H9 (cell line): ENCODE measurements around the gene DUOXA1. TPM values are rescaled to one million over a fixed set of nuclear protein-coding genes. Genes with fewer than 3 reads are reported as not detected.

Source experiments
- DNase-seq: peaks from one replicate; pipeline ENCODE4 v3.0.0-alpha.2; 2017
- H2AFZ ChIP-seq: one replicate; pipeline ENCODE4 v1.6.1; 2013; ENCODE audit warnings: mild to moderate bottlenecking, low read length, control low read depth, moderate library complexity
- H2AK5ac ChIP-seq: 2 replicates; pipeline ENCODE4 v1.6.1; 2013; ENCODE audit warnings: low read length, control low read depth, mixed read lengths; ENCODE audit not compliant: insufficient read length
- H2BK120ac ChIP-seq: one replicate; pipeline ENCODE4 v1.6.1; 2013; ENCODE audit warnings: low read depth, mild to moderate bottlenecking, low read length, control low read depth, inconsistent platforms; ENCODE audit not compliant: poor library complexity, severe bottlenecking
- H2BK12ac ChIP-seq: 2 replicates; pipeline ENCODE4 v1.6.1; 2013; ENCODE audit warnings: low read length, control low read depth, mixed read lengths, low read depth; ENCODE audit not compliant: insufficient read length
- H2BK15ac ChIP-seq: 2 replicates; pipeline ENCODE4 v1.6.1; 2013; ENCODE audit warnings: low read depth, low read length, control low read depth
- H2BK20ac ChIP-seq: one replicate; pipeline ENCODE4 v1.6.1; 2013; ENCODE audit warnings: low read depth, mild to moderate bottlenecking, low read length, control low read depth, inconsistent platforms; ENCODE audit not compliant: poor library complexity, severe bottlenecking
- H2BK5ac ChIP-seq: 2 replicates; pipeline ENCODE4 v1.6.1; 2013; ENCODE audit warnings: low read length, control low read depth, mixed read lengths; ENCODE audit not compliant: insufficient read length
- H3K14ac ChIP-seq: 2 replicates; pipeline ENCODE4 v1.6.1; 2013; ENCODE audit warnings: low read length, control low read depth; ENCODE audit not compliant: insufficient read depth
- H3K18ac ChIP-seq: 2 replicates; pipeline ENCODE4 v1.6.1; 2013; ENCODE audit warnings: low read depth, mild to moderate bottlenecking, mixed read lengths, low read length, control low read depth; ENCODE audit not compliant: insufficient read length
- H3K23ac ChIP-seq: 2 replicates; pipeline ENCODE4 v1.6.1; 2013; ENCODE audit warnings: low read length, control low read depth, mixed read lengths, low read depth; ENCODE audit not compliant: insufficient read length
- H3K23me2 ChIP-seq: 2 replicates; pipeline ENCODE4 v1.6.1; 2013; ENCODE audit warnings: low read depth, mild to moderate bottlenecking, mixed read lengths, low read length, control low read depth; ENCODE audit not compliant: insufficient read length, poor library complexity, severe bottlenecking
- H3K27ac ChIP-seq: 2 replicates; pipeline ENCODE4 v1.5.1; 2013; ENCODE audit warnings: low read length, control low read depth, mixed read lengths, low read depth; ENCODE audit not compliant: insufficient read length
- H3K27me3 ChIP-seq: 2 replicates; pipeline ENCODE4 v1.6.1; 2013; ENCODE audit warnings: low read length, control low read depth, inconsistent platforms; ENCODE audit not compliant: insufficient read depth
- H3K4ac ChIP-seq: 2 replicates; pipeline ENCODE4 v1.6.1; 2013; ENCODE audit warnings: low read depth, mild to moderate bottlenecking, control low read depth, inconsistent platforms, low read length, moderate library complexity
- H3K4me1 ChIP-seq: 2 replicates; pipeline ENCODE4 v1.6.1; 2013; ENCODE audit warnings: low read length, control low read depth, inconsistent platforms; ENCODE audit not compliant: insufficient read depth
- H3K4me2 ChIP-seq: 2 replicates; pipeline ENCODE4 v1.6.1; 2013; ENCODE audit warnings: low read length, control low read depth, mixed read lengths; ENCODE audit not compliant: insufficient read length, insufficient read depth
- H3K56ac ChIP-seq: 2 replicates; pipeline ENCODE4 v1.6.1; 2013; ENCODE audit warnings: low read depth, mild to moderate bottlenecking, mixed read lengths, low read length, control low read depth; ENCODE audit not compliant: insufficient read length
- H3K79me1 ChIP-seq: 2 replicates; pipeline ENCODE4 v1.6.1; 2013; ENCODE audit warnings: low read depth, mild to moderate bottlenecking, moderate library complexity, low read length, control low read depth, inconsistent platforms; ENCODE audit not compliant: insufficient read depth, poor library complexity, severe bottlenecking
- H3K79me2 ChIP-seq: 2 replicates; pipeline ENCODE4 v1.6.1; 2013; ENCODE audit warnings: low read length, control low read depth, inconsistent platforms; ENCODE audit not compliant: insufficient read depth
- H3K9ac ChIP-seq: 2 replicates; pipeline ENCODE4 v1.6.1; 2013; ENCODE audit warnings: low read length, control low read depth, mixed read lengths; ENCODE audit not compliant: insufficient read length; ENCODE audit errors: extremely low read depth
- H3K9me3 ChIP-seq: one replicate; pipeline ENCODE4 v1.6.1; 2013; ENCODE audit warnings: low read depth, low read length, inconsistent platforms; ENCODE audit not compliant: control insufficient read depth
- H3T11ph ChIP-seq: one replicate; pipeline ENCODE4 v1.6.1; 2013; ENCODE audit warnings: mild to moderate bottlenecking, low read length, control low read depth, inconsistent platforms
- H4K20me1 ChIP-seq: one replicate; pipeline ENCODE4 v1.6.1; 2013; ENCODE audit not compliant: control insufficient read depth, insufficient read length, insufficient read depth
- H4K5ac ChIP-seq: 2 replicates; pipeline ENCODE4 v1.6.1; 2013; ENCODE audit warnings: low read depth, mild to moderate bottlenecking, mixed read lengths, low read length, control low read depth; ENCODE audit not compliant: insufficient read length
- H4K8ac ChIP-seq: replicated peaks from 2 replicates; pipeline ENCODE4 v1.6.1; 2013; ENCODE audit warnings: low read length, control low read depth, mixed read lengths, low read depth; ENCODE audit not compliant: insufficient read length
- H4K91ac ChIP-seq: 2 replicates; pipeline ENCODE4 v1.6.1; 2013; ENCODE audit warnings: low read depth, mild to moderate bottlenecking, moderate library complexity, mixed read lengths, low read length, control low read depth; ENCODE audit not compliant: insufficient read length
- H3K27ac Mint-ChIP-seq, 3 experiments: 2 replicates in 2 of 3; 3 replicates in 1 of 3; pipeline ENCODE4 v1.8.0; 2020 to 2021; ENCODE audit warnings: mixed read lengths in 3 of 3, mild to moderate bottlenecking in 1 of 3, moderate library complexity in 1 of 3
- H3K27me3 Mint-ChIP-seq: 2 replicates; pipeline ENCODE4 v1.8.0; 2021; ENCODE audit warnings: low read depth, mild to moderate bottlenecking, moderate library complexity, mixed read lengths
- H3K36me3 Mint-ChIP-seq, 3 experiments: 2 replicates in 2 of 3; 3 replicates in 1 of 3; pipeline ENCODE4 v1.8.0; 2020 to 2021; ENCODE audit warnings: low read depth in 3 of 3, mixed read lengths in 3 of 3; ENCODE audit not compliant: insufficient read depth in 1 of 3
- H3K4me1 Mint-ChIP-seq, 2 experiments: 2 replicates each; pipeline ENCODE4 v1.8.0; 2020; ENCODE audit warnings: mixed read lengths in 2 of 2
- H3K4me3 Mint-ChIP-seq, 2 experiments: 2 replicates in 1 of 2; 3 replicates in 1 of 2; pipeline ENCODE4 v1.8.0; 2020 to 2021; ENCODE audit warnings: mild to moderate bottlenecking in 2 of 2, mixed read lengths in 2 of 2, moderate library complexity in 1 of 2
- H3K9me3 Mint-ChIP-seq, 2 experiments: 2 replicates in 1 of 2; 3 replicates in 1 of 2; pipeline ENCODE4 v1.8.0; 2020; ENCODE audit warnings: mild to moderate bottlenecking in 2 of 2, mixed read lengths in 2 of 2, moderate library complexity in 1 of 2
- CTCF ChIP-seq: fragments of 200-600 bp; sonication (generic); conservative IDR thresholded peaks from 3 replicates; pipeline ENCODE4 v1.8.0; 2021; ENCODE audit warnings: antibody characterized with exemption, mild to moderate bottlenecking
- WGBS: extraction: QIAGEN DNeasy Blood & Tissue Kit; methylation state at CpG from one replicate; pipeline ENCODE4 v1.1.7; 2013; ENCODE audit warnings: missing lambda C conversion rate, low lambda C conversion rate, mixed read lengths; ENCODE audit not compliant: insufficient read length; ENCODE audit errors: extremely low coverage; 5-methylcytosine and 5-hydroxymethylcytosine counted together
- total RNA-seq: library from RNA; stranded (reverse); gene quantifications from 2 replicates; pipeline ENCODE4 v1.2.1, GENCODE V29; 2021

The DUOXA1 gene
- total RNA-seq, 1 experiment from 2014 or later, result 1.2 TPM

DNA sequence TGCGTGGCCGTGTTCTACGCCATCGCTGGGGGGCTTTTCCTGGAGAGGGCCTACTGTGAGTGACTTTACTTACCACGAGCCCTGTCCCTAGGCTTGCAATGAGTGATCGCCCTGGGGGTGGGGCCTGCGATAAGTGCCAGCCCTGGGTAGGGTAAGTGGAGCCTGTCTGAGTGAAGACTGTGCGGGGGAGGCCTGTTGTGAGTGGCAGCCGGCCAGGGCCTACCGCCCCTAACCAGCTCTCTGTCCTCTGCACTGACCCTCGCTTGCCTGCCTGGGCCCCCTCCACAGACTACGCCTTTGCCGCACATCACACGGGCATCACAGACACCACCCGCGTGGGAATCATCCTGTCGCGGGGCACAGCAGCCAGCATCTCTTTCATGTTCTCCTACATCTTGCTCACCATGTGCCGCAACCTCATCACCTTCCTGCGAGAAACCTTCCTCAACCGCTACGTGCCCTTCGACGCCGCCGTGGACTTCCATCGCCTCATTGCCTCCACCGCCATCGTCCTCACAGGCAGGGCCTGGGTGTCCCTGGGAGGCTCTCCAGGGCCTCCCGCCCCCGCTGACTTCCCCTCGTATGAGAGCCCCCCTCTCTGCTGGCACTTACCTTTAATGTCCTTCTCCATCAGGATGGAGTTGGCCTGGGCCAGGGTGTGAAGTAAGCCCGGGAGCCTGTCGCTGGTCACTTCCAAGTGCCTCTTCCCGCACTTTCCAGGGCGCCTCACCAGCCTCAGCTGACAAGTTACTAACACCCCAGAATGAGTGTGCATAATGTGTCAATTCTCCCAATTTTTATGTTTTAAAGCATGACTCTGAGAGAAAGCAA lies 22.5 kb upstream of the DUOXA1 start:
- WGBS, result no CpG with 5 or more reads among the region's 36 CpGs
- H3K18ac ChIP-seq, result no peak overlapping the region
- no peaks in the 10 kb centered on the region for H3K27me3 ChIP-seq
- H3K79me1 ChIP-seq, result no peaks in the 10 kb centered on the region
- H3K79me2 ChIP-seq, result no peaks in the 10 kb centered on the region
- H3K23ac ChIP-seq, result no peak overlapping the region
- H2BK12ac ChIP-seq, result no peak overlapping the region
- no peak overlapping the region for H4K5ac ChIP-seq
- H3K9ac ChIP-seq, result no peak overlapping the region
- no peak overlapping the region; a peak in 1 of 5 replicates for H3K4me3 Mint-ChIP-seq
- H3K4me2 ChIP-seq, result no peak overlapping the region
- H2AFZ ChIP-seq, result no peak overlapping the region
- no peak overlapping the region for H3K4ac ChIP-seq
- no peaks in the 10 kb centered on the region for H3K23me2 ChIP-seq
- no peak overlapping the region for H2BK120ac ChIP-seq
- H3T11ph ChIP-seq, result no peak overlapping the region
- no peak overlapping the region for H2BK15ac ChIP-seq
- DNase-seq, result no peak
- H3K27me3 Mint-ChIP-seq, result peaks cover 18% of the 10 kb centered on the region
- no peak for TF ChIP-seq CTCF
- no peak overlapping the region for H4K91ac ChIP-seq
- no peaks in the 10 kb centered on the region for H4K20me1 ChIP-seq
- no peak overlapping the region for H3K56ac ChIP-seq
- H3K4me1 Mint-ChIP-seq, result peaks cover 12 to 13% of the 10 kb centered on the region in 2 experiments
- no peak overlapping the region for H2BK20ac ChIP-seq
- H3K36me3 Mint-ChIP-seq, result no peaks in the 10 kb centered on the region
- H3K9me3 Mint-ChIP-seq, result no peaks in the 10 kb centered on the region
- no peaks in the 10 kb centered on the region for H3K9me3 ChIP-seq
- no peak overlapping the region for H2BK5ac ChIP-seq
- H3K27ac ChIP-seq, result no peak overlapping the region
- H2AK5ac ChIP-seq, result no peak overlapping the region
- H3K4me1 ChIP-seq, result no peaks in the 10 kb centered on the region
- H3K14ac ChIP-seq, result no peak overlapping the region; the same call in 1 of the 2 replicates
- no peak overlapping the region for H4K8ac ChIP-seq
- H3K27ac Mint-ChIP-seq, result no peak overlapping the region
